AG04450 (cell line): Measurements from ENCODE around the gene GIPC3. TPM values are rescaled to one million over a fixed set of nuclear protein-coding genes. Genes with fewer than 3 reads are reported as not detected.
A peak's percentile ranks its signal among the peaks of the same experiment; 100 is the strongest.

Experiments
- CTCF ChIA-PET: fragments of 300-600, 350-600 bp; formaldehyde crosslinking; extraction: SDS; loops from one replicate; lab custom pipeline; 2022; ENCODE audit warnings: antibody characterized with exemption, inconsistent platforms; lab: Charles Lee
- POLR2A ChIA-PET: fragments of 350-600 bp; formaldehyde crosslinking; extraction: SDS; loops from one replicate; lab custom pipeline; 2021; ENCODE audit warnings: antibody characterized with exemption, inconsistent platforms; lab: Yijun Ruan, JAX
- DNase-seq: peaks from one replicate; pipeline ENCODE4 v3.0.0-alpha.2; 2011; ENCODE audit warnings: low read depth, low spot score
- H3K27ac ChIP-seq: one replicate; pipeline ENCODE4 v1.5.1; 2012; ENCODE audit warnings: low read depth, low read length, control low read depth
- H3K27me3 ChIP-seq: one replicate; pipeline ENCODE4 v1.6.0; 2012; ENCODE audit warnings: low read length; ENCODE audit not compliant: control insufficient read depth, insufficient read depth
- H3K4me3 ChIP-seq: 2 replicates; pipeline ENCODE4 v1.5.1; 2011; ENCODE audit warnings: mild to moderate bottlenecking, low read depth, low read length, control low read depth
- H3K9me3 ChIP-seq: 2 replicates; pipeline ENCODE4 v1.5.1; 2012; ENCODE audit warnings: low read length; ENCODE audit not compliant: control insufficient read depth, insufficient read depth
- CTCF ChIP-seq: IDR thresholded peaks from 2 replicates; pipeline ENCODE4 v1.5.1; 2011; ENCODE audit warnings: low read depth, low read length, control low read depth, inconsistent platforms
- polyA plus RNA-seq: library from polyadenylated mRNA; depleted of rRNA; stranded (reverse); fragments of >200 nt; gene quantifications from 2 replicates; pipeline ENCODE4 v1.2.3, GENCODE V29; 2011

The GIPC3 gene
- polyA plus RNA-seq, 1 experiment = 0.30 TPM

DNA sequence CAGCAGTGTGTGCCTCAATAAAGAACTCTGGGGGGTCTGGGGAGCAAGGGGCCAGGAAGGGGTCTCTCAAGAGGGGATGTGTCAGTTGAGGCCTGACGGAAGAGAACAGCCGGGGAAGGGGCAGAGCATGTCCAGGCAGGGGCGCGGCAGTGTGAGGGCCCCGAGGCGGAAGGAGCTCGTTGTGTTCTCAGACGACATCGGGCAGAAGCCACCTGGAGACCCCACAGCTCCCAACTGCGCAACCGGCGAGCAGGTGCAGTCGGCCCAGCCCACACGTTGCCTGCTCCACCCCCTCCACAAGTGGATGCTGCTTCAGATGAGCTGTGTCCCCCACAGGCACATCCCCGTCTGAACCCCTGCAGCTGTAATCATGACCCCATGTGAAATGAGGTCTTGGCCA lies 36.4 kb downstream of the GIPC3 start:
- no peak for DNase-seq
- CTCF ChIA-PET = no interaction called here
- H3K4me3 ChIP-seq = no peak overlapping the region
- POLR2A ChIA-PET = no interaction called here
- no peak for TF ChIP-seq CTCF
- H3K27ac ChIP-seq = no peak overlapping the region
- no peaks in the 10 kb centered on the region for H3K27me3 ChIP-seq
- H3K9me3 ChIP-seq = no peaks in the 10 kb centered on the region; the same call in 1 of the 2 replicates

GRCh38 chr19:3622224-3622623 lies 36.9 kb downstream of the GIPC3 start:
- Histone ChIP-seq H3K27me3 (no peaks in the 10 kb centered on the region), H3K27ac (no peak overlapping the region), H3K4me3 (no peak overlapping the region), H3K9me3 (no peaks in the 10 kb centered on the region; the same call in 1 of the 2 replicates)
- TF ChIP-seq CTCF = no peak
- CTCF ChIA-PET = no interaction called here
- no peak for DNase-seq
- POLR2A ChIA-PET = no interaction called here

- no peak for DNase-seq
- H3K9me3 ChIP-seq = no peaks in the 10 kb centered on the region; the same call in 1 of the 2 replicates
- POLR2A ChIA-PET = no interaction called here
- TF ChIP-seq CTCF = no peak
- H3K27me3 ChIP-seq = no peaks in the 10 kb centered on the region
- no peak overlapping the region for H3K4me3 ChIP-seq
- CTCF ChIA-PET = no interaction called here
- H3K27ac ChIP-seq = no peak overlapping the region
These were observed 38.4 kb downstream of the GIPC3 start for GRCh38 chr19:3623716-3624115.

DNA sequence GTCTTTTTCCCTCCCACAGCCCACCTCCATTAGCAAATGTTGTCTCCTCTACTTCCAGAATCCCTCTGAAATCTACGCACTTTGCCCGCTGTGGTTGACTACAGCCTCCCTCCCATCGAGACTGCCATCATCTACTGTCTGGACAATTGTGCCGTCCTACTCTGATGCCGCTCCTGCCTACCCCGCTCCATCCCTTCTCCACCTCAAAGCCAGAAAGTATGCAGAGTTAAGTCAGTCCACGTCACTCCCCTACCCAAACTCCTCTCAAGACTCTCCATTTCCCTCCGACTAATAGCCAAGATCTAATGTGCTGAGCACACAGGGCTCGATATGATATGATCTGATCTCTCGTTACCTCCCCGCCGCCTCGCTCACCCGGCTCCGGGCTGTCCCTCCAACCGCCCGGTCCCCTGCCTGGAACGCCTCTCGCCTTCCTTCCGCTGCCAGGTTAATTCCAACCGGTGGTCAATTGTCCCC lies 40.8 kb downstream of the GIPC3 start:
- ChIA-PET CTCF (no interaction called here), POLR2A (interaction anchor here (0.6 kb wide), 1 partner anchor 249 kb away, joined by 5 read pairs; no protein-coding TSS in a partner anchor)
- no peak for DNase-seq

More for the DNA sequence above, 40.8 kb downstream of the GIPC3 start:
- no peak for TF ChIP-seq CTCF
- Histone ChIP-seq H3K27me3 (no peaks in the 10 kb centered on the region), H3K9me3 (no peaks in the 10 kb centered on the region; the same call in 1 of the 2 replicates), H3K4me3 (peak overlapping the region; percentile 88), H3K27ac (no peak overlapping the region)
